NOMO-1 treated with DMSO at 0.1 percent for 48 hours (cell line): ENCODE data around the gene SFTPA2.
"Not testable (repeated sequence)": the region's sequence is repeated elsewhere in the genome, so short reads cannot be mapped to it uniquely, and the experiment has no call there.

Experiments
- DNase-seq: peaks from one replicate; lab custom pipeline; 2025; ENCODE audit not compliant: unreplicated experiment; lab: John Stamatoyannopoulos, UW

Gene SFTPA2

DNA sequence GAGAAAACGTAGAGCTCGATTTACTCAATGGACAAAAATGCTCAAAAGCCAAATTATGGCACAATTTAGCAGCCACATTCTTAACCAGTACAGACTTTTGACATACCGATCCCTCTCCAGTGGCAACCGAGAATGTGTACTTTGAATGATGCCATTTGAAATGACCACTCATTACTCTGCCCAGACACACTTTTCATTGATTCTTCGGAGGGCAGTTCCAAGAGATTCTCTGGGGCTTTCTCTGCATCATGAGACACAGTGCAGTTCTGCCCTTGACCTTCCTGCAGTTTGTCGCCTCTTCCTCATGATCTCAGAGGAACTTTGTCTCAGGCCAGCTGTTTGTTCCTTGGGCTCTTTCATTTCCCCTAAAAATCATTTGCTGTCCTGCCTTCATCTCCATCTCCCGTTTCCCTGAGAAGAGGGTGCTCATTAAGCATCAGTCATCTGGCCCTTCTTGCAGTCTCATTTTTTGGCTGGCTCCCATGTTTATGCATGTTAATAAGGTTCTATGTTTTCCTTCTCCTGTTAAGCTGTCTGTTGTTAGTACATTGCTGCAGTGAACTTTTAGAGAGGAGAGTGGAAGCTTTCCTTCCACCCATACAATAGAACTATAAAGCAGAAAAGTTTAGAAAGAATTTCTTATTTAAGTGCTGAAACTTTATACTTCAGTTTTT lies 43.5 kb downstream of the SFTPA2 start:
- not testable (repeated sequence) for DNase-seq

DNA sequence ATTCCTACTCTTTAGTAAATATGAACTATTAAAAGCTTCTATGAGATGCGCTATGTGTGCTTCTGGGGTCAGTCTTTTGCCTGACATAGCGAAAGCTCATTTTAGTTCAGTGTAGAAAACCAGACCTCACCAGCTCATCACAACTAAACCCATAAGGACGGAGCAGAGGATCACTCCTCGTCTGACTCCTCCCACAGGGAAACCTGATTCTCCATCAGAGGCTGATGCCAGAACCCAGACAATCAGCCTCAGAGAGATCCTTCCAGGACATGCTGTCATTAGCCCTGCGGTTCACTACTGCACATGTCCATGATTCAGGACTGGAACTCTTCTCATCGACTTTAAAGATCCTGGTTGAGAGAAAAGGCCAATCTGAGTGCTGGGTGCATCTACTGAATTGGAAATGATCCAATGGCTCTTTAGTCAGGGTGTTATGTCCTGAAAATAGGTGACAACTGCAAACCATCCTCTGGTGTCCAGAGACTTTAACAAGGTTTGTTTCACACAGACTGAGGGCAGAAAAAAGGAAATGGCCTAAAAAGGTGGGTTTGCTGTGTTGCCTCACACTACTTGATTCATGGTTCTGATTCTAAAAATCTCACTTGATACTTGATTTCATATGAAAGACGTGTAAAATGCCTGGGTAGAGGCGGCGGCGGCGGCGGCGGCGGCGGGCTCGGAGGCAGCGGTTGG lies 48.2 kb downstream of the SFTPA2 start, which contains the start of gene EIF5AL1:
Gene EIF5AL1, plus strand, starts transcription at position 643 of the 693 bp plus-strand sequence. CDS start 117 bp downstream, outside the sequence.
- DNase-seq, result not testable (repeated sequence)

DNA sequence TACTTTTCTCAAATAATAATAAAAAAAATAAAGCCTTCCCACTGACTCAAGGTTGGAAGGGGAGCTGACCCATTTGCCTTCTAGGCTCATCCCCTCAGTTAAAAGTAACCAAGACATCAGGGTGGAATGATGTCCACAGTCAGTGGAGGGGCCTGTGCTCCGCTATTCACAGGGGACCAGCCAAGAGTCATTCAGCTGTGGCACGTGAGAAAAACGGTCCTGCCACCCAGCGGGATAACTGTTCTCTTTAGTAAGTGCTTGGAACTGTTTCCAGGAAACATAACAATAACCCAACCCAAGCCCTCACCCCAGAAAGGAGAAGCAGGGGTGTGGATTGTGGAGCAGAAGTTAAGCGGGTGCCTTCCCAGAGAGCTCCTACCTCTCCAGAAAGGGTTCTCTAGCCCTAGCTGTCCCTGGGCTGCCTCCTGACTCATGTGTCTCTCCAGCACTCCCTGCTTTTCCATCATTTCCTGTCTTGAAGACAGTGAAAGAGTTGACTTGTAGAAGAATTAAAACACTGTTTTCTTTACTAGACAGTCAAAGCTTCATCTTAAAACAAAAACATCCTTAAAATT lies 50.2 kb downstream of the SFTPA2 start:
- DNase-seq, result not testable (repeated sequence)

DNA sequence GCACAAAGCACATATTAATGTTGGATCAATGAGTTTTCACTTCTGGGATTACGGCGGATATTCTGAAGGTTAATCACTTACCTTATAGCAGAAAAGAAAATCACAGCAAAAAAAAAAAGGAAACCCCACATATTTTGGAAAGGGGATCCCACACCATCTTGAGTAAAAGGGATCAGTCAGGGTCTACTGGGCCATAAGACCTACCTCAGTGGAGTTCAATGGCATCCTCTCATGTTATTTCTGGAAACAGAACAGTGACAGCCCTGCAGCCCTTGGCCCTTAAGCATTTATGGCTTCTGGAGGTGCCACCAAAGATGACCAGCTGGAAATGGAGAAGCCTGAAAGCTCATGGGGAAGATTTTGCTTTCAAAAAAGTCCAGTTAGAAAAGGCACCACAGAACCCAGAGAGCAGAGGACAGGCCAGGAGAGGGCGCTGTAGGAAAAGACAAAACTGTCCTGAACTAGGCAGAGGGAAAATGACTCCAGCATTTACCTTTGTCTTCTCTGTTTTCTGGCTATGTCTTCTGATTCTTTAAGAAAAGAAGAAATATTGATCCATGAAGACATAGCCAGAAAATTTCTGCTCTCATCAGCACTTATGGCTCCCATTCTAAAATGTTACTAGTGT lies 50.8 kb downstream of the SFTPA2 start:
- DNase-seq, result not testable (repeated sequence)

DNA sequence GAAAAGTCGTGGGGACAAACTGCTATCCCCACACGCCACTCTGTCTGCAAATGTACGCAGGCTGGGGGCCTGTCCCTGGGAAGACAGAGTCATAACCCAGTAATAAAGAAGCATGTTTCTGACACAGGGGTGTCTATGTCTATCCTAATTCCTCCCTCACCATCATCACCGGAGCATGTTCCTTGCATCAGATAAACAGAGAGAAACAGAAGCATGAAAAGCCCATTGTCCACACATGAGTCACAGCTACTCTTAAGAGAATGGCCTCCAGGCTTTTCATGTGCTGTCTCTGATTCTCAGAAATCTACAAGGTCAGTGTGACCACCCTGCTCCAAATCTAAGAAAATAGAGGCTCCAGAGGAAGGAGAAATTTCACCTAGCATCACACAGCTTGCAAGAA lies 52.0 kb downstream of the SFTPA2 start:
- not testable (repeated sequence) for DNase-seq

DNA sequence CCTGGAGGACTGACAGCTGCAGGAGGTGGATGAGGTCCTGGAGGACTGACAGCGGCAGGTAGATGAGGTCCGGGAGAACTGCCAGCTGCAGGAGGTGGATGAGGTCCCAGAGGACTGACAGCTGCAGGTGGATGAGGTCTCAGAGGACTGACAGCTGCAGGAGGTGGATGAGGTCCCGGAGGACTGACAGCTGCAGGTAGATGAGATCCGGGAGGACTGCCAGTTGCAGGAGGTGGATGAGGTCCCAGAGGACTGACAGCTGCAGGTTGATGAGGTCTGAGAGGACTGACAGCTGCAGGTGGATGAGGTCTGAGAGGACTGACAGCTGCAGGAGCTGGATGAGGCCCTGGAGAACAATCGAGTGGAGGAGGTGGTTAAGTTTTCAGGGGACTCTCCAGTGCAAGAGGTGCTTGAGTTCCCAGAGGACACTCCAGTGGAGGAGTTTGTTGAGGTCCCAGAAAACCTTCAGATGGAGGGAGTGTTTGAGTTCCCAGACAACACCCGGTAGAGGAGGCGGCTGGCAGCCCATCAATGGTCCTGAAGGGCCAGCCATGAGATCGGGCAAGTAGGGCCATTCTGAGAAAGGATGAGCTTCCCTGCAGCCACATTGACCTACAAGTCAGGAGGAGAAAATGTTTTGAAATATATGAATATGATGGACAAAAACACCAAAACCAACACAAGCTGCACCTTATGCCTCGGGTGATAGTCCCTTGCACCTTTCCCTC lies 52.6 kb downstream of the SFTPA2 start:
- no peak for DNase-seq
